HG03135 (cell line): ENCODE data around the gene GNB1L.

Experiments
- ATAC-seq: cut with Tn5 transposase; IDR thresholded peaks from one replicate; pipeline ENCODE4 v1.9.1; 2021; ENCODE audit warnings: mild to moderate bottlenecking, moderate library complexity; ENCODE audit not compliant: unreplicated experiment

The GNB1L gene

GRCh38 chr22:19765477-19766239 lies 89.0 kb downstream of the GNB1L start:
- ATAC-seq = no peak

GRCh38 chr22:19764636-19765476 lies 89.8 kb downstream of the GNB1L start:
- ATAC-seq = no peak

GRCh38 chr22:19764299-19764593 lies 90.4 kb downstream of the GNB1L start:
- no peak for ATAC-seq

- no peak for ATAC-seq
Observed at GRCh38 chr22:19763458-19764298, 91.0 kb downstream of the GNB1L start.

GRCh38 chr22:19762568-19763457 lies 91.9 kb downstream of the GNB1L start:
- no peak for ATAC-seq

- no peak for ATAC-seq
Observed at GRCh38 chr22:19761725-19762567, 92.7 kb downstream of the GNB1L start.

- ATAC-seq = no peak
Observed at GRCh38 chr22:19760951-19761724, 93.5 kb downstream of the GNB1L start.

- no peak for ATAC-seq
Observed at GRCh38 chr22:19760058-19760950, 94.4 kb downstream of the GNB1L start, which contains the start of gene TBX1. Gene TBX1, plus strand, starts transcription at chr22:19760778. Its CDS starts 66 bp downstream, at chr22:19760844.

GRCh38 chr22:19759427-19760057 lies 95.1 kb downstream of the GNB1L start:
- ATAC-seq = no peak

- no peak for ATAC-seq
Observed at GRCh38 chr22:19758896-19759426, 95.7 kb downstream of the GNB1L start.

GRCh38 chr22:19757985-19758895 lies 96.4 kb downstream of the GNB1L start:
- no peak for ATAC-seq

GRCh38 chr22:19757140-19757984 lies 97.3 kb downstream of the GNB1L start:
- ATAC-seq = no peak

GRCh38 chr22:19756288-19757128 lies 98.2 kb downstream of the GNB1L start:
- ATAC-seq = no peak

GRCh38 chr22:19755722-19756287 lies 98.9 kb downstream of the GNB1L start:
- no peak for ATAC-seq
